SK-N-MC (cell line): Measurements from ENCODE around the gene FAAP100.

ENCODE experiments used
- DNase-seq: peaks from one replicate; pipeline ENCODE4 v3.0.0-alpha.2; 2011; ENCODE audit warnings: low read depth, low spot score
- H3K27ac ChIP-seq: fragments of 200-600 bp; sonication (generic); 2 replicates; pipeline ENCODE4 v1.5.1; 2016; ENCODE audit warnings: mixed run types
- H3K36me3 ChIP-seq: fragments of 200-600 bp; sonication (generic); 2 replicates; pipeline ENCODE4 v1.6.1; 2017; ENCODE audit warnings: antibody characterized with exemption, low read length, mixed read lengths; ENCODE audit not compliant: insufficient read depth
- H3K4me3 ChIP-seq: fragments of 200-600 bp; sonication (generic); 2 replicates; pipeline ENCODE4 v1.5.1; 2016
- H3K9ac ChIP-seq: fragments of 200-600 bp; sonication (generic); 2 replicates; pipeline ENCODE4 v1.8.0; 2017; ENCODE audit warnings: mixed run types, mixed read lengths; ENCODE audit not compliant: insufficient read length
- H3K9me3 ChIP-seq: fragments of 200-600 bp; sonication (generic); 2 replicates; pipeline ENCODE4 v1.6.1; 2017; ENCODE audit warnings: low read depth, mild to moderate bottlenecking, antibody characterized with exemption, low read length, moderate library complexity, mixed read lengths
- EZH2 ChIP-seq: fragments of 200-600 bp; sonication (generic); IDR thresholded peaks from one replicate; pipeline ENCODE4 v1.6.1; 2017; ENCODE audit warnings: antibody characterized with exemption
- FOXP2 ChIP-seq: optimal IDR thresholded peaks from 2 replicates; pipeline ENCODE3; 2011; ENCODE audit warnings: mild to moderate bottlenecking, moderate library complexity; ENCODE audit not compliant: insufficient read depth; ENCODE audit errors: extremely low read length, control extremely low read depth
- POLR2AphosphoS5 ChIP-seq: IDR thresholded peaks from 2 replicates; pipeline ENCODE4 v1.6.1; 2012; ENCODE audit warnings: mild to moderate bottlenecking, low read depth, low read length, borderline replicate concordance

The FAAP100 gene

GRCh38 chr17:81552244-81553017, at the start of gene FAAP100:
TSS of gene FAAP100 (minus strand) at chr17:81552353. CDS start at chr17:81552330, 23 bp downstream.
- Histone ChIP-seq H3K9ac (peak within 1 kb of the TSS; percentile 80), H3K36me3 (peaks cover 24% of the 10 kb centered on the region), H3K27ac (peak within 1 kb of the TSS; percentile 71), H3K4me3 (peak within 1 kb of the TSS; percentile 92), H3K9me3 (no peaks in the 10 kb centered on the region)
- no peak for DNase-seq
- no peak for TF ChIP-seq EZH2
- no peak for TF ChIP-seq FOXP2
- TF ChIP-seq POLR2AphosphoS5, result peak; percentile 57

- peak; percentile 52 for DNase-seq
- Histone ChIP-seq H3K36me3 (peaks cover 78% of the 10 kb centered on the region), H3K27ac (0 out of 2 replicates have a peak overlapping the region, but pooled peaks have one; percentile 36), H3K9ac (no peak overlapping the region), H3K9me3 (no peaks in the 10 kb centered on the region), H3K4me3 (no peak overlapping the region)
- no peak for TF ChIP-seq POLR2AphosphoS5
- TF ChIP-seq FOXP2, result no peak
- no peak for TF ChIP-seq EZH2
These were observed 49.5 kb upstream of the FAAP100 start for GRCh38 chr17:81601525-81602120.

- peak overlapping the region; percentile 73 for H3K27ac ChIP-seq
- TF ChIP-seq EZH2, result no peak
- TF ChIP-seq FOXP2, result no peak
- no peaks in the 10 kb centered on the region for H3K9me3 ChIP-seq
- H3K36me3 ChIP-seq, result peaks cover 79% of the 10 kb centered on the region
- DNase-seq, result no peak
- H3K4me3 ChIP-seq, result no peak overlapping the region
- peak overlapping the region; percentile 26 for H3K9ac ChIP-seq
These were observed 47.8 kb upstream of the FAAP100 start for GRCh38 chr17:81599719-81600486.

GRCh38 chr17:81593105-81593871, 41.1 kb upstream of the FAAP100 start:
- H3K27ac ChIP-seq, result 0 out of 2 replicates have a peak overlapping the region, but pooled peaks have one; percentile 46
- no peaks in the 10 kb centered on the region for H3K9me3 ChIP-seq
- TF ChIP-seq EZH2, result no peak
- TF ChIP-seq FOXP2, result no peak
- TF ChIP-seq POLR2AphosphoS5, result no peak
- H3K9ac ChIP-seq, result no peak overlapping the region
- no peak for DNase-seq
- H3K4me3 ChIP-seq, result no peak overlapping the region
- H3K36me3 ChIP-seq, result peaks cover 83% of the 10 kb centered on the region

- H3K9ac ChIP-seq, result no peak overlapping the region
- no peak for DNase-seq
- H3K27ac ChIP-seq, result no peak overlapping the region
- no peak for TF ChIP-seq EZH2
- no peak for TF ChIP-seq FOXP2
- no peak for TF ChIP-seq POLR2AphosphoS5
- no peak overlapping the region for H3K4me3 ChIP-seq
- H3K36me3 ChIP-seq, result peaks cover 81% of the 10 kb centered on the region
- no peaks in the 10 kb centered on the region for H3K9me3 ChIP-seq
These were observed 39.8 kb upstream of the FAAP100 start for GRCh38 chr17:81591971-81592370.

GRCh38 chr17:81590121-81590520, 38.0 kb upstream of the FAAP100 start:
- H3K9me3 ChIP-seq, result no peaks in the 10 kb centered on the region
- no peak for TF ChIP-seq EZH2
- no peak for TF ChIP-seq FOXP2
- TF ChIP-seq POLR2AphosphoS5, result no peak
- H3K36me3 ChIP-seq, result peaks cover 83% of the 10 kb centered on the region
- H3K4me3 ChIP-seq, result no peak overlapping the region
- H3K9ac ChIP-seq, result no peak overlapping the region
- H3K27ac ChIP-seq, result no peak overlapping the region
- no peak for DNase-seq

- Histone ChIP-seq H3K9ac (no peak overlapping the region), H3K27ac (no peak overlapping the region), H3K9me3 (no peaks in the 10 kb centered on the region), H3K4me3 (no peak overlapping the region), H3K36me3 (peaks cover 82% of the 10 kb centered on the region)
- DNase-seq, result no peak
- TF ChIP-seq EZH2 (no peak), FOXP2 (no peak)
These were observed 37.5 kb upstream of the FAAP100 start for GRCh38 chr17:81589612-81590011.
